Activated CD4-positive, alpha-beta T cell treated with anti-CD3 and anti-CD28 coated beads, Interleukin-2, amount 10 ng/mL, durations not matched to agents 7 days and 5 days (primary cell): ENCODE measurements around the gene ZNF316. TPM values are rescaled to one million over a fixed set of nuclear protein-coding genes. Genes with fewer than 3 reads are reported as not detected.

Experiments
- CTCF ChIA-PET: fragments of 350-600 bp; sonication (Branson Sonifier 250); formaldehyde crosslinking; loops from one replicate; lab custom pipeline; 2021; ENCODE audit warnings: antibody characterized with exemption; lab: Charles Lee
- POLR2A ChIA-PET: fragments of 350-600 bp; sonication (Branson Sonifier 250); formaldehyde crosslinking; loops from one replicate; lab custom pipeline; 2021; ENCODE audit warnings: antibody characterized with exemption; lab: Charles Lee
- DNase-seq: peaks from one replicate; pipeline ENCODE4 v3.0.0-alpha.2; 2020
- H3K27ac Mint-ChIP-seq: one replicate; pipeline ENCODE4 v1.8.0; 2021; ENCODE audit warnings: mild to moderate bottlenecking, moderate library complexity, mixed read lengths
- H3K27me3 Mint-ChIP-seq: one replicate; pipeline ENCODE4 v1.8.0; 2021; ENCODE audit warnings: mixed read lengths
- H3K36me3 Mint-ChIP-seq: one replicate; pipeline ENCODE4 v1.8.0; 2021; ENCODE audit warnings: low read depth, mixed read lengths
- H3K4me1 Mint-ChIP-seq: one replicate; pipeline ENCODE4 v1.8.0; 2021; ENCODE audit warnings: mixed read lengths
- H3K4me3 Mint-ChIP-seq: one replicate; pipeline ENCODE4 v1.8.0; 2021; ENCODE audit warnings: mild to moderate bottlenecking, moderate library complexity, mixed read lengths
- H3K9me3 Mint-ChIP-seq: one replicate; pipeline ENCODE4 v1.8.0; 2021; ENCODE audit warnings: mixed read lengths
- total RNA-seq, 2 experiments: library from RNA; stranded (reverse); gene quantifications; one replicate each; pipeline ENCODE4 v1.2.3, GENCODE V29; 2021

Gene ZNF316
- total RNA-seq, 2 experiments from 2014 or later = 20.2 to 31.5 TPM

GRCh38 chr7:6642861-6643640, 5.9 kb downstream of the ZNF316 start:
- peaks cover 23% of the 10 kb centered on the region for H3K4me1 Mint-ChIP-seq
- ChIA-PET POLR2A (no interaction called here), CTCF (no interaction called here)
- no peak for DNase-seq
- no peaks in the 10 kb centered on the region for H3K9me3 Mint-ChIP-seq
- H3K27me3 Mint-ChIP-seq = no peaks in the 10 kb centered on the region
- H3K4me3 Mint-ChIP-seq = no peak overlapping the region
- peaks cover 73% of the 10 kb centered on the region for H3K36me3 Mint-ChIP-seq
- H3K27ac Mint-ChIP-seq = no peak overlapping the region

GRCh38 chr7:6643915-6644625, 7.0 kb downstream of the ZNF316 start:
- Mint-ChIP-seq H3K27me3 (no peaks in the 10 kb centered on the region), H3K4me1 (peaks cover 13% of the 10 kb centered on the region), H3K27ac (no peak overlapping the region), H3K36me3 (peaks cover 73% of the 10 kb centered on the region), H3K4me3 (no peak overlapping the region), H3K9me3 (no peaks in the 10 kb centered on the region)
- no peak for DNase-seq
- ChIA-PET CTCF (no interaction called here), POLR2A (no interaction called here)

- ChIA-PET POLR2A (no interaction called here), CTCF (no interaction called here)
- DNase-seq = no peak
- Mint-ChIP-seq H3K4me3 (no peak overlapping the region), H3K36me3 (peaks cover 69% of the 10 kb centered on the region), H3K9me3 (no peaks in the 10 kb centered on the region), H3K27ac (no peak overlapping the region), H3K4me1 (peaks cover 7% of the 10 kb centered on the region), H3K27me3 (no peaks in the 10 kb centered on the region)
These were observed 7.6 kb downstream of the ZNF316 start for GRCh38 chr7:6644728-6645127.

GRCh38 chr7:6646465-6646864, 9.3 kb downstream of the ZNF316 start:
- Mint-ChIP-seq H3K4me1 (peaks cover 2% of the 10 kb centered on the region), H3K4me3 (no peak overlapping the region), H3K36me3 (peaks cover 72% of the 10 kb centered on the region), H3K27ac (no peak overlapping the region), H3K9me3 (peaks cover 9% of the 10 kb centered on the region), H3K27me3 (no peaks in the 10 kb centered on the region)
- ChIA-PET CTCF (interaction anchor here (0.6 kb wide), 1 partner anchor 29 kb away, joined by 3 read pairs; no protein-coding TSS in a partner anchor), POLR2A (no interaction called here)
- no peak for DNase-seq

GRCh38 chr7:6647080-6647479, 10.0 kb downstream of the ZNF316 start:
- POLR2A ChIA-PET = no interaction called here
- H3K4me3 Mint-ChIP-seq = no peak overlapping the region

GRCh38 chr7:6647541-6647940, 10.4 kb downstream of the ZNF316 start:
- H3K27ac Mint-ChIP-seq = no peak overlapping the region
- no peak overlapping the region for H3K4me3 Mint-ChIP-seq
- peaks cover 70% of the 10 kb centered on the region for H3K36me3 Mint-ChIP-seq
- no peaks in the 10 kb centered on the region for H3K4me1 Mint-ChIP-seq
- ChIA-PET POLR2A (no interaction called here), CTCF (no interaction called here)
- peaks cover 9% of the 10 kb centered on the region for H3K9me3 Mint-ChIP-seq
- H3K27me3 Mint-ChIP-seq = no peaks in the 10 kb centered on the region
- no peak for DNase-seq

More at GRCh38 chr7:6647080-6647479, 10.0 kb downstream of the ZNF316 start:
- no peak for DNase-seq
- no peak overlapping the region for H3K27ac Mint-ChIP-seq
- no peaks in the 10 kb centered on the region for H3K4me1 Mint-ChIP-seq
- H3K36me3 Mint-ChIP-seq = peaks cover 71% of the 10 kb centered on the region
- H3K27me3 Mint-ChIP-seq = no peaks in the 10 kb centered on the region
- CTCF ChIA-PET = no interaction called here
- peaks cover 9% of the 10 kb centered on the region for H3K9me3 Mint-ChIP-seq

GRCh38 chr7:6648066-6648814, 11.1 kb downstream of the ZNF316 start:
- Mint-ChIP-seq H3K9me3 (peaks cover 9% of the 10 kb centered on the region), H3K4me1 (no peaks in the 10 kb centered on the region), H3K27ac (peak overlapping the region; percentile 52), H3K36me3 (peaks cover 69% of the 10 kb centered on the region), H3K27me3 (no peaks in the 10 kb centered on the region), H3K4me3 (no peak overlapping the region)
- DNase-seq = no peak
- POLR2A ChIA-PET = no interaction called here
- CTCF ChIA-PET = interaction anchor here (1.0 kb wide), 1 partner anchor 16 kb away, joined by 3 read pairs; no protein-coding TSS in a partner anchor

- H3K9me3 Mint-ChIP-seq = peaks cover 9% of the 10 kb centered on the region
These were observed 11.6 kb downstream of the ZNF316 start for GRCh38 chr7:6648815-6649104.

GRCh38 chr7:6649241-6649961, 12.3 kb downstream of the ZNF316 start:
- POLR2A ChIA-PET = no interaction called here
- no peaks in the 10 kb centered on the region for H3K27me3 Mint-ChIP-seq
- no peaks in the 10 kb centered on the region for H3K4me1 Mint-ChIP-seq
- no peak overlapping the region for H3K27ac Mint-ChIP-seq
- no peak overlapping the region for H3K4me3 Mint-ChIP-seq
- H3K36me3 Mint-ChIP-seq = peaks cover 59% of the 10 kb centered on the region
- CTCF ChIA-PET = interaction anchor here (0.8 to 1.7 kb wide), 3 partner anchors 10 to 17 kb away, joined by 3 read pairs; no protein-coding TSS in a partner anchor
- peaks cover 9% of the 10 kb centered on the region for H3K9me3 Mint-ChIP-seq
- DNase-seq = no peak

More at GRCh38 chr7:6648815-6649104, 11.6 kb downstream of the ZNF316 start:
- CTCF ChIA-PET = interaction anchor here (1.0 kb wide), 1 partner anchor 17 kb away, joined by 3 read pairs; no protein-coding TSS in a partner anchor
- H3K4me1 Mint-ChIP-seq = no peaks in the 10 kb centered on the region
- H3K4me3 Mint-ChIP-seq = no peak overlapping the region
- peaks cover 63% of the 10 kb centered on the region for H3K36me3 Mint-ChIP-seq
- POLR2A ChIA-PET = no interaction called here
- H3K27me3 Mint-ChIP-seq = no peaks in the 10 kb centered on the region
- H3K27ac Mint-ChIP-seq = no peak overlapping the region
- no peak for DNase-seq

- H3K4me1 Mint-ChIP-seq = no peaks in the 10 kb centered on the region
- POLR2A ChIA-PET = no interaction called here
- H3K4me3 Mint-ChIP-seq = no peak overlapping the region
- no peak overlapping the region for H3K27ac Mint-ChIP-seq
- peaks cover 12% of the 10 kb centered on the region for H3K9me3 Mint-ChIP-seq
- H3K27me3 Mint-ChIP-seq = no peaks in the 10 kb centered on the region
- CTCF ChIA-PET = interaction anchor here (1.7 kb wide), 1 partner anchor 11 kb away, joined by 3 read pairs; no protein-coding TSS in a partner anchor
- no peak for DNase-seq
- peaks cover 61% of the 10 kb centered on the region for H3K36me3 Mint-ChIP-seq
These were observed 13.0 kb downstream of the ZNF316 start for GRCh38 chr7:6650086-6650485.

GRCh38 chr7:6650521-6651011, 13.4 kb downstream of the ZNF316 start:
- Mint-ChIP-seq H3K27me3 (no peaks in the 10 kb centered on the region), H3K36me3 (peaks cover 63% of the 10 kb centered on the region), H3K4me3 (no peak overlapping the region), H3K27ac (no peak overlapping the region), H3K9me3 (peaks cover 12% of the 10 kb centered on the region), H3K4me1 (no peaks in the 10 kb centered on the region)
- DNase-seq = no peak
- POLR2A ChIA-PET = no interaction called here
- CTCF ChIA-PET = interaction anchor here (1.1 to 1.7 kb wide), 2 partner anchors 10 to 11 kb away, joined by 3 read pairs; no protein-coding TSS in a partner anchor

- Mint-ChIP-seq H3K36me3 (peaks cover 52% of the 10 kb centered on the region), H3K4me3 (no peak overlapping the region), H3K27ac (no peak overlapping the region), H3K4me1 (no peaks in the 10 kb centered on the region), H3K9me3 (peaks cover 12% of the 10 kb centered on the region), H3K27me3 (no peaks in the 10 kb centered on the region)
- ChIA-PET CTCF (interaction anchor here (0.5 to 1.1 kb wide), 2 partner anchors 8 to 29 kb away, joined by 3 read pairs; no protein-coding TSS in a partner anchor), POLR2A (no interaction called here)
- no peak for DNase-seq
These were observed 14.8 kb downstream of the ZNF316 start for GRCh38 chr7:6651851-6652445.
